GM18519 (cell line): ENCODE results near the gene FOXB1.

ENCODE experiments used
- ATAC-seq: cut with Tn5 transposase; IDR thresholded peaks from one replicate; pipeline ENCODE4 v1.9.1; 2021; ENCODE audit warnings: mild to moderate bottlenecking, moderate library complexity; ENCODE audit not compliant: unreplicated experiment, low FRiP score

Gene FOXB1

DNA sequence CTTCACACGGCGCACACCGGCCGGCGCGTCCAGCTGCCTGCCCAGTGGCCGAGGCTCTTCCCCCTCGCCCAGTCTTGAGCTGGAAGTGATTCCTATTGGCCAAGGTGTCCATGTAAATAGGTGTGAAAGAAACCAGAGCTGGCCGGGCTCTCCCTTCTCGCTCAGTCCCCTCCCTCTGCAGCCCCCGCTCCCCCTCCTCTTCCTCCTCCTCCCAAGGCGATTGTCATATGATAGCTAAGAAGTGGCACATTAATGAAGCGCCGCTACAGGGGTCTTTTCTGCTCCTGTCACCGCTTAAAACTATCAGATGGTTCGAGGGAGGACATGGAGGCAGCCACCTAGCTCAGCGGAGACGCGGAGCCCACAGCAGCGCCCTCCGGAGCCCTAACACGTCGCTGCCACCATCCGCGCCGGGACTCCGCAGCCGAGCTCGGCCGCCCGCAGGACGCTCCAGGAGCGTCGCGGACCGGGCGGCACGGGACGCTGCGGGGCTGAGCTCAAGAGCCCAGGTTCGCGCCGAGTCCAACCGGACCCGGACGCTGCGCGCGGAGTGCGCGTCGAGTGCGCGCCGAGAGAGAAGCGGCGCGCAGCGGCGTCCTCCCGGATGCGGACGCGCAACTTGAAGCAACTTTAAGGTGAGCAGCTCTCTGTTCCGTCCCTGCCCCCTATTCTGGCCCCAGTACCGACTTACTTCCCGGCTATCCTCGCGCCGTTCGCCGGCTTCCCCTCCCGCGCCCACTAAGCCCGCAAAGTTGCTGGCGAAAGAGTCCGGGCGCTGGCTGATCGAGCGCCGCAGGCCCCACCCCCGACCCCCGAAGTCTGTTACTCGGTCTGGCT lies at the start of gene FOXB1:
FOXB1 (plus strand) TSS at position 303 of the 837 bp plus-strand sequence. CDS start 653 bp downstream, outside the sequence.
- ATAC-seq: no peak

DNA sequence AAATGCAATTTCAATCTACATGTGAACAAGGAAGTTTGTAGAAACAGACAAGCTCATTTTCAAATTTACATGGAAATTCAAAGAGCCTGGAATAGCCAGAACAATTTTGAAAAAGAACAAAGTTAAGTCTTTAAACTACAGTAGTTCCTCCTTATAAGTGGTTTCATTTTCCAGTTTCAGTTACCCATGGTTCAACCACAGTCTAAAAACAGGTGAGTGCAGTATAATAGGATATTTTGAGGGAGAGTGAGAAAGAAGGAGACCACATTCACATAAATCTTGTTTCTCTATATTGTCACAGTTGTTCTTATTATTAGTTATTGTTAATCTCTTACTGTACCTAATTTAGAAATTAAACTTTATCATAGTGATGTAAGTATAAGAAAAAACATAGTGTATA lies 45.8 kb upstream of the FOXB1 start:
- no peak for ATAC-seq

DNA sequence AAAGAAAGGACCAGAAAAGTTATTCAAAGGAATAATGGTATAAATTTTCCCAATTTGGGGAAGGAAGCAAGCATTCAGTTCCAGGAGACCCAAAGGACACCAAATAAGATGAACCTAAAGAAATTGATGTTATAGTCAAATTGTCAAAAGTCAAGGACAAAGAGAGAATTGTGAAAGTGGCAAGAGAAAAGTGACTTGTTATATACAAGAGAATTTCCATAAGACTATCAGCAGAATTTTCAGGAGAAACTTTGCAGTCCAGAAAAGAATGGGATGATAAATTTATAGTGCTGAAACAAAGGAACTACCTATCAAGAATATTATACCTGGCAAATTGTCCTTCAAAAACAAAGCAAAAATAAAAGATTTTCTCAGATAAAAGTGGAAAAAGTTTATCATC lies 43.8 kb upstream of the FOXB1 start:
- no peak for ATAC-seq

DNA sequence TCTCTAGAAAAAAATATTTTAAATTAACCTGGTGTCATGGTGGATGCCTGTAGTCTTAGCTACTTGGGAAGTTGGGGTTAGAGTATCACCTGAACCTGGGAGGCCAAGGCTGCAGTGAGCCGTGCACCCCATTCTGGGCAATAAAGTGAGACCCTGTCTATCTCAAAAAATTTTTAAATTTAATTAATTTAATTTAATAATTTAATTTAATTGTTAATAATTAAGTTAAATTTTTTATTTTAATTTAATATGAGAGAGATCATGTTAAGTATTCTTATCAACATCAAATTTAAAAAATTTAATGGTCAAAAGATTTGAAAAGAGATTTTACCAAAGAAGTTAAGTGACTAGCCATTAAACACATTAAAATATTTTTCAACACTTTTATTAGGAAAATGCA lies 40.8 kb upstream of the FOXB1 start:
- ATAC-seq: no peak

DNA sequence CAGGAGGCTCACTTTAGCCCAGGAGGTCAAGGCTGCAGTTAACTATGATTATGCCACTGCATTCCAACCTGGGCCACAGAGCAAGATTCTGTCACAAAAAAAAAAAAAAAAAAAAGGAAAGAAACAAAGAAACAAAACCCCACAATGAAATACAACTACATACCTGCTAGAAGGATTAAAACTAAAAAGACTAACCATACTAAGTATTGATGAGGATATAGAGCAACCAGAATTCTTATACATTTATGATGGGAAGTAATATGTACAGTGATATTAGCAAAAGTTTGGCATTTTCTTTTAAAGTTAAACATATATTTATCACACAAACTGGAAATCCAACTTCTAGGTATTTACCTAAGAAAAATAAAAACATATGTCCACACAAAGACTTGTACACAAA lies 40.2 kb upstream of the FOXB1 start:
- no peak for ATAC-seq

DNA sequence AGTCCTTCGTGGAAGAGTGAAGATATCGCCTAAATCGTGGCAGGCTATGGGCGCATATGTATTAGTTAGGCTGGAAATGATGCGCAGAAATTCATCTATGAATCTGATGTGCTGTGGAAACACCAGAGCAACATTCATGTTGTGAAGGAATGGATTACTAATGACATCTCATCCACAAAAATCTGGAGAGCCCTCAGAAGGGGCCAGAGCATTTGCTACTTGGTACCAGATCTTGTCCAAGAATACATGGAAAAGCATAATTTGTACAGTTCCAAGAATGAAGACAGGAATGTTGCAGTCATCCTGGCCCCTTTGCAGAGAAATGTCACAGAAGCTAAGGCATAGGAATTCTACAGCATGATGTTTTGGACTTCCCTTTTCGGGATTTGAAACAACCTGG lies 38.4 kb upstream of the FOXB1 start:
- no peak for ATAC-seq

DNA sequence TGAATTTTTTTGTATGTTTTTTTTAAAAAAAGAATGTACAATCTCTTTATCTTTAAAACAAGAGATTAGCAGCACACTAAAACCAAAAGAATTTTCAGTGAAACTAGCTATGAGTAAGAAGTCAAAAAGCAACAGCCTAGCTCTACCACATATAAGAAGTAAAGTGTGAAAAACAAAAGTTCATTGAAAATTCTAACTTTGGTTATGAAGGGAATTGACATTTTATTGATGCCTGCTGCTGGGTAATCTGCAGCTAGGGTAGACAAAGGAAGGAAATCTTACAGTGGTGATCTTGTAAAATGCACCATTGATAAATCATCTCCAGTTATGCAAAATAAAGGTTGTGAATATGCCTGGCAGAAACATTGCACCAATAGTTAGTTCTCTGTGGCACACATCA lies 37.8 kb upstream of the FOXB1 start:
- ATAC-seq: no peak

DNA sequence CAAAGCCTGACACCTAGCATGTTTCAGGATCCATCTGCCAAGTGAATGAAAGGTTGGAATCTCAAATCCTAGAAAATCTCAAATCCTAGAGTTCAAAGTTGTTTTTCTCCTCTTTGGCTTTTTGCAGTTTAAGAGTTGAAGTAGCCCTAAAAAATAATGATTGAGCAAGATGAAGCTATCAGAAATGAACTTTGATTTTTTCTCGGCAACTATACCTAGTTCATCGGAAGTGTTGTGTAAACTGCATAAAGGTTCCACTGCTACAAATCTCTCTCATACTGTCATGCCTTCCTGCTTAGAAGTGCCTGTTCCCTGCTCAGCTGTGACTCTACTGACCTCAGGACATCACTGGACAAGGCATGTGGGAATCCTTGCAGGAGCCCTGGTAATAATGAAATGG lies 35.8 kb upstream of the FOXB1 start:
- no peak for ATAC-seq

DNA sequence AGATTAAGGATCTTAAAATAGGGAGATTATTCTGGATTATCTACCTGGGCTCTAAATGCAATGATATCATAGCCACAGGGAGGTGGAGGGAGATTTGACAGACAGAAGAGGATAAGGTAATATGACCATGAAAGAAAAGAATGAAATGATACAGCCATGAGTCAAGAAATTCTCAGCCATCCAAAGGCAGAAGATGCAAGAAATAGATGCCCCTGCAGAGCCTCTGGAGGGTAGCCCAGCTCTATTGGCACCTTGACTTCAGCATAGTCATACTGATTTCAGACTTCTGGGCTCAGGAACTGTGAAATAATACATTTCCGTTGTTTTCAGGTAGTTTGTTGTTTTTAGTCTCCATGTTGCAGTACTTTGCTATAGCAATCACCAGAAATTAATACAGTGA lies 31.9 kb upstream of the FOXB1 start:
- no peak for ATAC-seq

DNA sequence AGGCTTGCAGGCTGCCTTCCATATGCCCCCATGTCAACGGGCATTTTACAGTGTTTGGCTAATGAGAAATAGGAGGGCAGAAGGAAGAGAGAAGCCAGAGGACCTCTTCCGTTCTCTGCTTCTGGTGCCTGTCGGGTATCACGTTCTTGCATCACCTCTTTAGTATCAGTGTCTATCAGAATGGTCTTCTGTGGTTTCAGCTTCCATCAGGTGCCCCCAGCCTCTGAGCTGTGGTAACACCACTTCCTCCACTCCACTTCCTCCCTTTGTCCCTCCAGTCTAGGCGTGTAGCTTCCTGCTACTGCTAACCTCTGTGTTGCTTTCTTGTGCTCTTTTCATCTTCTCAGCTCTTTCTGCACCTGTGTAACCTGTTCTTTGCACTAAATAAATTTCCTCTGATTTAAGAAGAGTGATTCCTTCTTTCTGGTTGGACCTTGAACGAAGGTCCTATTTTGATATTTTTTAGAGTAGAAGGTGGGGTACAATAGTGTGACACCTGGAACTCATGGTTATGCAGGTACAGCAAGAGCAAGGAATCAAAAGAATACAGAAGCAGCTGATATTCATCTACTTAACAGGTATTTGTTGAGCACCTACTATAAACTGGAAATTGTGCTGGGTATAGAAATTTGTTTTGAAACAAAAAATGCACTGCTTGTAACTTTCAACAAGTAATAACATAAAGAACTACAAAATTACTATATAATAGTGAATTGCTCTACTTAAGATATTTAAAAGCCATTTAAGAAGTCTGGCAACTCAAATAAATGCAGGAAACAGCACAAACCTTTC lies 27.4 kb upstream of the FOXB1 start:
- no peak for ATAC-seq

DNA sequence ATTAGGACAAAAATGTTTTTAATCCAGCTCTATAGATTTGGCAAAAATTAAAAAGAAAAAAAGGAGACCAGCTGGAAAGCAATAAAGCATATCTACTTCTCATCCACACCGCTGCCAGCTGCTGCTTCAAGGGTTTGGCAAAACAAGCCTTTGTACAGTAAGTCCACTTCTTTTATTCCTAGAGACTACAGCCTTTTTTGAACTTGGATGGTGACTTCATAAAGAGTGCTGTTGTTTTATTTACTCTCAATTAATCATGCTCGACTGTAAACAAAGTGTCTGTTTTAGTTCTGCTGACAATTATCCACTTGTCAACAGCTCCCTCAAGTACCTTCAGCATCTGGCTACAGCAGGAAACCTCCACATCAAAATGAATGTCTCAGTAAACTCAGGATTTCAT lies 12.3 kb upstream of the FOXB1 start:
- ATAC-seq: no peak

DNA sequence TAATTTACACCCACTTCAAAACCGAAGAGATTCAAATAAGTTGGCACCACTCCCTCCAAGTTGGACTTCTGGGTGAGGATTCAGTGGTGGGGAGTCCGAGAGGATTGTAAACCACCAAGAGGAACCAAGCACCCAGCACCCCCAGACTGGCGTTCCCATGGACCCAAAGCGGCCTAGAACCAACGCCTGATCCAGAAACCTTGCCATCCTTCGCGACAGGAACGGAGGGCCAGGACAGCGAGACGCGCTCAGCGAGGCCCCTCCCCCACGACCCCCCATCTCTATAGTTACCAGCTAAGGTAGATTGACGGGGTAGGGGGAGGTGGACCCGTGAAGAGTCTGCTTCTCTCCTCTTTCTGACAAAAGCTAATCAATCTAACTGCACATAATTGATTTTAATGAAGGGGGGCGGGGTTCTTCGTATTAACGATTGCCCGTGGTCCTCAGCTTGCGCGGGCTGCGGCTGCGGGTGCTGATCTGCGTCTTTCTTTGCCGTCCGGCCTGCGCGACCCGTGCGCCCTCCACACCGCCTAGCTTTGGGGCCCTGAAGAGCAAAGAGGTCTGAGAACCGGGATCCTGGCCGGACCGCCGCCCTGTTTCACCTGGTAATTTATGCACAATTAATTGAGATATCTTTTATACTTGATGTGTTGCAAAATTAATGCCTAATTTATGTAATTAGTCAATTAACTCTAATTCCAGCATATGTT lies 10.9 kb upstream of the FOXB1 start:
- ATAC-seq: no peak

DNA sequence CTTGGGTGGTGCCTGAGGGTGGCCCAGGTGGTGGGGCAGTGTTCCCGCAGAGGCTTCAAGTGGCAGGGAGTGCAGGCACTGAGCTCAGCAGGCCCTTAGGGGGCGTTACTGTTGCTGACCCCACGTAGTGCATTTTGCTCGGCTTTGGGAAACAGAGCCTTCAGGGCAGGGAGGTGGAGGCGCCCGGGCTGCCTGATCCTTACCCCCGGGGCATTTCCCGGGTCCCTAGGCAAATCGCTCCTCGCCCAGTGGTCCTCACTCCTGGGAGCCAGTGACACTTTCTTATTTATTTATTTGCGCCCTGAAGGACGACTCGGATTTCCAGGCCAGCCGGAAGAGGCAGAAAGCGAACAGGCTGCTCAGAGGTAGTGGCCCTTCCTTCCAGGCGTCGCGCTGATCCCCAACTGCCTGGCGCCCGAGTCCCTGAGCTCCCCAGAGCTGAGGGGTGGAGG lies 10.1 kb upstream of the FOXB1 start:
- no peak for ATAC-seq

DNA sequence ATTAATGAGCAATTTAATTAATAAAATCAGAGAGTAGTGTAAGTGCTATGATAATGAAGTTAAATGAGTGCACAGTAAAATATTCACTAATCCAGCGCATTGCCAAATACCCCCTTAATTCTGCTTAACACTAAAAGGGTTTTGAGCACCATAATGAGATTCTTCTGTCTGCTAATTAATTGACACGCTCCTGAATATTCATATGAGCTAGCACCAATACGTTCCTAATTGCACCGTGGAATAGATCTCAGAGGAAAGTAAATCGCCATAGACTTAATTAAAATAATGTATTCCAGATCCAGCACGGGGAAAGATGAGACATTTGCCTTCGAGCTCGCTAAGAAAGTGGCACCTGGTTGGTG lies 9.6 kb upstream of the FOXB1 start:
- no peak for ATAC-seq

DNA sequence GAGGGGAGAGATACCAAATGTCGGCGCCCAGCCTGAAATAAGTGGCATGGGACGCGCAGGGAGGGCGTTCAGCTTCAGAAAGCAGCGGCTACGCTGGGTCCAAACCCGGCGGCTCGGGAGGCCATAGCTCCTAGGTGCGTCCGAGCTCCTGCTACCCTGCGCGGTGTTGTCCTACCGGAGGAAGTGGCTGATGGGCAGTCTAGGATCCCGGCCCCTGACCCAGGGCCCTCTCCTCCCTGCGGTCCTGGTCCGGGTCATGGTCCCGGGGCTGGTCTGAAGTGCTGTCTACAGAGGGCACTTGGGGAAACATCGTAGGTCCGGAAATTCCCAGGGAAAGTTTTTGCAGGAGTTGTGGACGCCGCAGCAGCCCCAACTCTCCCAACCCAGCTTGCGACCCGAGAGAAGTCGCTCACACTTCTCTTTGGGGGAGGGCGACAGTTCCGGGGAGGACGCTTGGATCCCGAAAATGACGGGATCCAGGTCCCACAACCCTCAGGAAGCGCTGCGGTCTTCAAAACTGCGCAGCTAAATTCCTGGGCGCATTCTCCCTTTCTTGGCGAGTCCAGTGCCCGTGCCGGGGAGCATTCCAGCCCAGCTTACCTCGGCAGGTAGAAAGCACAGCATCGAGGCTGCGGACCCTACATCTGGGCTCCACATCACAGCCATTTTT lies 9.1 kb upstream of the FOXB1 start:
- ATAC-seq: no peak

DNA sequence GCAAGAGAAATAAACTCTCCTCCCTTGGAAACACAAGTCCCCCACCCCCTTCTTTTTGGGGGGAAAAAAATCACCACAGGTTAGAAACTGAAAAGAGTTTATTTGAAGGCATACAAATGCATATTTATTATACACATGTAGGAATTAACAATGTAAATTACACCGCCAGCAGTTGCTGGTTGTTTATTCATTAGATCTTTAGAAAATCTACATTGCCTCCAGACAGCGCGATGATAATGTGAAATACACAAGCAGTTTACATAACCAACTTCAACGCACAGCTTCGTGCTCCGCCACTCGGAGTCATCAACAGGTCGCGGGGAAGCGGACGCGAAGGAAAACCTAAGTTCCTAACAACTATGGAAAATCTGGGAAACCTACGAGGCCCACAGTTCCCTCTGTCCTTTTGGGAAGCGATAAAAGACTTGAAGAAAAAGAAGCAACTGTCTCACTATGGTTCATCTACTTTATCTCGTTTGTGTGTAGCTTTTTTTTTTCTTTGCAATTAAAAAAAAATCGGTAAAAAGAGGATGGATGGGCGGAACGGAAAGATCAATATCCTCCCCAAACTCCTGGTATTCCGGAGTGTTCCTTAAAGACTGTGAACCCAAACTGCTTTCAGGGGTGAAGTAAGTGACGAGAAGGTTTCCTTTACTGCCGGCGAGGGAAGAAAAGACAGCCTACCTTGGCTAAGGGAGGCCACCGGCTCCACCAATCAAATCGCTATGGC lies 8.4 kb upstream of the FOXB1 start:
- ATAC-seq: no peak

DNA sequence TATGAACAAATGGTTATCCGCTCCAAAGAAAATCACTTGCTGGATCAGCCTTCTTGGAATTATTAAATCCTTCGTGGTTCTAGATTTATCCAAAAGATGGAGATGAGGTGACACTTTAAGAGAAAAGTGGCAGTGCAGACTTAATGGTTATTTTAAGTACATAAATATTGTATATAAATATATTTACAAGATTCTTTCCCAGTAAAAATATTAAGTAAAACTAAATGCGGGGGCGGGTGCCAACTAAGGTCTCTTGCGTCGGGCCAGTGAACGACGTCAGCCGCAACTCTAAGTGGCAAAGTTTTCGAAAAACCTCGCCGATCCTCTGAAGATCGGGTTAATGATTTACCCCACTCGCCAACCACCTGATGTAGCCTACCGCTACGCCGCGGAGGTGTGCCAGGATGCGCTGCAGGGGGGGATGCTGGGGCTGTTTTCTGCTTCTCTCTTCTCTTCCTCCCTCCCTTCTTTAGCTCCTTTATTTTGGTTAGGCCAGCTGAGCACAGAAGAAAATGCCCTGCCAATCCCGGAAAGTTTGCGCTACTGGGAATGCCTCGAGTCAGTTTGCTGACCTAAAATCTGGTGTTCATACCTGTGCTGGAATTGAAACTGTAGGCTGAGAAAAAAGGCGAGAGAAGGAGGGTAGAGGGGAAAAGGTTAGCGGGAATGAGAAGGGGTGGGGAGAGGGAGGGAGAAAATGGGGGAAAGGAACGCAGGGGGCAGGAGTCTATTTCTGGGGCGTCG lies 7.6 kb upstream of the FOXB1 start:
- no peak for ATAC-seq

DNA sequence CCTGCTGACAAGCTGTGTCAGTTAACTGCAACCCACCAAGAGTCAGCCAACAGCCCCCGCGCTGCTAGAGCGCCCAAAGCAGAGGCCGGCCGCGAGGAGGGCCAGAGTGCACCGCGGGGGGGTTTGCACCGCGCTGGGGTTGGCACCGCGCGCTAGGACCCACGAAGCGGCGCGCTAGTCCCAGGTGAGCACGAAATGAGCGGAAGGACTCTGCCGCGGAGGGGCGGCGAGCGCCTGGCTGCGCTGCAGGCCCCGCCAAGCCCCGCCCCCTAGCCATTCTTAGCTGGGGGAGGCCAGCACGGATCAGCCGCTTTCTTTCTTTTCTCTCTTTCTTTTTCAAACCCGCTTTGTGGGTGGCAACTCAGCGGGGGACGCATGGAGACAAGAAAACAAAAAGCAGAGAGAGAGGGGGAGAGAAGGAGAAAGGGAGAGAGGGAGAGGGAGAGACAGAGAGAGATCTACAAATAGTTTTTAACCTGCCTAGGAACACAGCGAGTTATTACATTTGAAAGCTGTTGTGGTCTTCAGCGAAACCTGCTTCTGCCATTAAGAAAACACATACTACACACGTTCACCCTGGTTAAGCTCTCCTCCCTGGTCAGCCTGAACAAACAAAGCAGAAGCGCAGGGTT lies 6.9 kb upstream of the FOXB1 start:
- no peak for ATAC-seq
